Measurements from ENCODE around the gene NRIP1. TPM values are rescaled to one million over a fixed set of nuclear protein-coding genes. Genes with fewer than 3 reads are reported as not detected.

Gene NRIP1
- total RNA-seq, 2 donors from 2014 or later, result 29.9 to 33.7 TPM

DNA sequence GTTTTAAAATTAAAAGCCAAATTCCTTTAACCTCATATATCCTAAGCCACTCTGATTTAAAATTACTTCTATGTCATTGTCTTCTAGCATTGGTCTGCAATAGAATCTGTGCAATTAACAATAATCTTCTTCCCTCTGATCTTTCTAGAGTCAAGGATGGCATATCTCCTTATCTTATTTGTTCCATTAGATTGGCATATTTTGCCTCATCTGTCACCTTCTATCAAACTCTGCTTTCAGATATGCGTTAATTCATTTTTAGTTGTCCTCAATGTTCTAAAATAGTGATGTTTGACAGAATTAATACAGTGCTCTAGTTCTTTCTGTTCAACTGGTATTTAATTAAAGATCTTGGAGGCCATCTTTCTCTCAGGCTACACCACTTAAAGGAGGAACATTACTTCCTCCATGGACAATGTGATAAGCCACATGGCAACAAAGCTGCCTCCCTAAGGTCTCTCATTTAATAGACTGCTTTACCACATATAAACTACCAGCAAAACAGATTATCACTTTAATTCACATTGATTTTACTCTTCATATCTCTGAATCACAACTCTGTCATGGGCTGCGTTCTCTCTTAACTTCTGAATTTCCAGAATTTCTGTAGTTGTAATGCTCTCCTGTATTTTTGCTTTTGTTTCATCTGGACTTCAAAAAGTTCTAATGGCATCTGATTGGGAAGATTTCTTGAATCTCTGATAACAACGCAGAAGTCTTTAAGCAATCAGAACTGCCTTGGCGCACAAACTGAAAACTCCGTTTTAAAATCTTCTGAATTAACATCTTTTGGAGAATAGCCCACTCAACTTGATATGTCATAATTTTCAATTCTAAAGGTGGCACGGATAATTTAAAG is 2.8 kb downstream of the NRIP1 start:
- ATAC-seq (no peak), DNase-seq (no peak)
- H3K36me3 Mint-ChIP-seq (ENCODE audit: low read depth), result peaks cover 5% of the 10 kb centered on the region
- peak overlapping the region; percentile 90 for H3K27ac Mint-ChIP-seq
- H3K27me3 Mint-ChIP-seq, result peaks cover 28% of the 10 kb centered on the region
- H3K9me3 ChIP-seq (ENCODE audit: control insufficient read depth, low read length, poor library complexity, severe bottlenecking), result no peaks in the 10 kb centered on the region
- peaks cover 47% of the 10 kb centered on the region for H3K4me1 Mint-ChIP-seq
- H3K4me3 Mint-ChIP-seq, result peak overlapping the region; percentile 91

DNA sequence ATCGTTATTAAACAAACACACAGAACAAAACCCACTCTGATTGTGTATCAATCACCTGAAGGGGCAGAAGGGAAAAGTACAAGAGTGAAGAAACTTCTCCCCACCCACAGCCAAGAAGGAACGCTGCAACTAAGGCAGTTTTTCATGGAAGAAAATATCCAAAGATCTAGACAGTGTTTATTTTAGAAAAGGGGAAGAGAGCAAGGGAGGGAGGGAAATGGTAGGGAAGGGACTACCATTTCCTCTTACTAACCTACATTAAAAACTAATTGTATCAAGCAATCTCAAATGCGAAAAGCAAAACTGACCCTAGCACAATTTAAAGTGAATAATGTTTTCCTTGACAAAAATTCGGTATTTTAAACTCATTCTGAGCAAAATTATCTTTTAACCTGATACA is 3.5 kb downstream of the NRIP1 start:
- Mint-ChIP-seq H3K4me3 (peak overlapping the region; percentile 10), H3K4me1 (peaks cover 50% of the 10 kb centered on the region), H3K27me3 (peaks cover 28% of the 10 kb centered on the region), H3K36me3 (ENCODE audit: low read depth) (peaks cover 5% of the 10 kb centered on the region), H3K27ac (peak overlapping the region; percentile 39)
- H3K9me3 ChIP-seq (ENCODE audit: control insufficient read depth, low read length, poor library complexity, severe bottlenecking), result no peaks in the 10 kb centered on the region
- ATAC-seq, result no peak
- DNase-seq, result no peak

DNA sequence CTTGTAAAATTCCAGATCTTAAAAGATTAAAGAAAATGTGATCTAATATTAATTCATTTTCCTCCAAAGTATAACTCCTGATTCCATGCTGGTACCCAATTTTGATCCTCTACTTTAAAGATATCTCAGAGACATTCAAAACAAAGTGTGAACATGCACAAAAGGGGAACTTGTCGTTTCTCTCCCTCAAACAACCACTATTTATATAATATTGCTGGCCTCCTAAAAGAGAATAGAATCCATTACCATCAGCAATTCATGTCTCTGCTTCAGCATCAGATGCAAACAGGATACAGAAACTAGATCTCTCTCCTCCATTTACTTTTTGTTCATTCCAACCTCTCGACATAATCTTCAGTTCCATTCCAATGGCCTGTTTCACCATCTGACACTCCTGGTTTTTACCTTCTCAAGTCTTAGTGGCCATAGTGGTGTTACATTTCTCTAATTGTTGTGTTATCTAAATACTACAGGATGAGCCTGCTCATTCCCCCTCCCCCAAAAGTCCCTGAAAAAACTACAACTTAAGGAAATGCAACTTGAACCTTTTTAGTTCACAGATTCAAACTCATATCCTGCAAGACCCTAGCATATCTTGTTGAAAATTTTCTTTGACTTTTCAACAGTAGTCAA is 4.1 kb downstream of the NRIP1 start:
- Mint-ChIP-seq H3K27me3 (peaks cover 23% of the 10 kb centered on the region), H3K36me3 (ENCODE audit: low read depth) (peaks cover 5% of the 10 kb centered on the region), H3K27ac (peak overlapping the region; percentile 39), H3K4me1 (peaks cover 46% of the 10 kb centered on the region), H3K4me3 (peak overlapping the region; percentile 10)
- DNase-seq (no peak), ATAC-seq (no peak)
- no peaks in the 10 kb centered on the region for H3K9me3 ChIP-seq (ENCODE audit: control insufficient read depth, low read length, poor library complexity, severe bottlenecking)

DNA sequence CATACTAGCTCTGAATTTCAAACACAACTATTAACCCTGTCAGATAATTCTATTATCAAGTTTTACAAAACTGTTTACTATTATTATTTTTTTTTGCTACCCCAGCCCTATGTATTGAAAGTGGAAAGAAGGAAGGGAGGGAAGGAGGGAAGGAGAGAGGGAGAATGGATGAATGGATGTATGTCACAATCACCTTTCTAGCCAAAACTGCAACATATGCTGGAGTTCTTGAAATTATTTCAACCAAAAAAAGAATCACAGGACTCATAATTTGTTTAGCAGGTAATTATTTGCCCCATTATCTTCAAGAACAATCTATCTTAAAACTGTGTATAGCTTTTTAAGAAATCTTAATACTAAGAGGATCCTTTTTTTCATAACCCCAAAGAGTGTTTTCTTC is 5.4 kb downstream of the NRIP1 start:
- peaks cover 4% of the 10 kb centered on the region for H3K36me3 Mint-ChIP-seq (ENCODE audit: low read depth)
- no peak overlapping the region for H3K4me3 Mint-ChIP-seq
- ATAC-seq, result no peak
- H3K9me3 ChIP-seq (ENCODE audit: control insufficient read depth, low read length, poor library complexity, severe bottlenecking), result no peaks in the 10 kb centered on the region
- peaks cover 20% of the 10 kb centered on the region for H3K27me3 Mint-ChIP-seq
- no peak for DNase-seq
- peaks cover 48% of the 10 kb centered on the region for H3K4me1 Mint-ChIP-seq
- H3K27ac Mint-ChIP-seq, result peak overlapping the region; percentile 54

DNA sequence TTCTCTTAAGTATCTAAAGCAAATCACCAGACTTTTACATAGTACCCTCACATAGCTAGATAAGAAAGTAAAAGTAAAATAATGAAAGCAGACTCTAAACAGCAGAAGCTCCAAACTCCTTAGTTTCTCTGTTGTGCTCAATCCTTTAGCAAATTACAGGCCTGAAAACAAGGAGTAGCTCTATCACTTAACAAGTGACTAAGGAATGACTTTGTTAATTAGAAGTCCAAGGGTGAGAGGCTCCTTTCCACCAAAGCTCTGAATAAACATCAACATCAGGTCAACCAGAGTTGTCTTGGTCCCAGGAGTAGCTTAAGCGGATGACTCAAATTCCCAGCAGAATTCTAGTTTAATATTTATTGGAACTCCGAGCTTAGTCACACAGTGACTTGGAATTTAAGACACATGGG is 5.9 kb downstream of the NRIP1 start:
- H3K27me3 Mint-ChIP-seq, result peaks cover 20% of the 10 kb centered on the region
- H3K9me3 ChIP-seq (ENCODE audit: control insufficient read depth, low read length, poor library complexity, severe bottlenecking), result no peaks in the 10 kb centered on the region
- H3K4me3 Mint-ChIP-seq, result peak overlapping the region; percentile 61
- no peak for DNase-seq
- no peak for ATAC-seq
- H3K36me3 Mint-ChIP-seq (ENCODE audit: low read depth), result peaks cover 4% of the 10 kb centered on the region
- peaks cover 48% of the 10 kb centered on the region for H3K4me1 Mint-ChIP-seq
- peak overlapping the region; percentile 54 for H3K27ac Mint-ChIP-seq

DNA sequence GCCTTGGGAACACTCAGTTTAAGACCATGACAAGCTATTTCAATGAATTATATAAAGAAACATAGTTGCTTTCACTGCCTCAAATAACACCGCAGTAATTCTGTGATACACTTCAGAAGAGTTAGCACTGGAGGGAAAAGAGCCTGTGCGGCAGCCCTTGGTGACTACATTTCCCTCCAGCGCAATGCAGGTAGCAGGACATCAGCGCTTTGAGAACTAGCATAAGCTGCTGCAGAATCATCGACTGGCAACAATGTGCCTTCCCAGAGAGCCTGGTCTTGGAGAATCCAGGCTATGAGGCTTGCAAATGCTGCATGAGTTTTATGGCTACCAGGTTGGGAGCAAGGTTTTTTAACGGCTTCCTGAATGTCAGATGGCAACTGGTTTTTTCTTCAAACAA is 7.5 kb downstream of the NRIP1 start:
- peaks cover 9% of the 10 kb centered on the region for H3K27me3 Mint-ChIP-seq
- peak overlapping the region; percentile 29 for H3K27ac Mint-ChIP-seq
- H3K36me3 Mint-ChIP-seq (ENCODE audit: low read depth), result no peaks in the 10 kb centered on the region
- DNase-seq (no peak), ATAC-seq (no peak)
- no peak overlapping the region for H3K4me3 Mint-ChIP-seq
- H3K4me1 Mint-ChIP-seq, result peaks cover 41% of the 10 kb centered on the region
- no peaks in the 10 kb centered on the region for H3K9me3 ChIP-seq (ENCODE audit: control insufficient read depth, low read length, poor library complexity, severe bottlenecking)

DNA sequence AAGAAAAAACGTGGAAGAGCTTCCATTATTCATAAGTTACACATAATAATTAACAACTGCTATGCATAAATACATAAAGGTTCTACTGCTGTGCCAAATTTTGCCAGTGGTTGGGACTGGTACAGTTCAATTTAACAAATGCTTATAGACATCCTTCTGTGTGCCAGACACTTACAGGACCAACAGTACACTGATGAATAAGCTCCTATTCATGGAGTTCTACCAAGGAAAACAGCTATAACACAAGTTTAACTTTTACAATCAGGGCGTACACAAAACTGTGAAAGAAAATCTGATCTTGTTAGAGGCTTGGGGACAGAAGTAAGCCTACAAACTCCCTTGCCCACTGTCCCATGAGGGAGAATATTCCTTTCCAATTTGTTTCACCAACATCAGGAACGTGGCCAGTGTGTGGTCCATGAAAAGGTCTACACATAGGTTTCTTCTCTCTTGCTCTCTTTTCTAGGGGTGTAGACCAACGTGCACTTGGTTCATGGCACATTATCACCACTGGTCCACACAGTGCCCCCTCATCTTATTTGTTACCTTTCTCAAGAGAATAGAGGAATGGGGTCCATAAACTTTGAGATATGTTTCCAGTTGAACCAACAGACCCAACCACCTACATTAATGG is 10.1 kb downstream of the NRIP1 start:
- H3K27ac Mint-ChIP-seq, result no peak overlapping the region
- no peaks in the 10 kb centered on the region for H3K36me3 Mint-ChIP-seq (ENCODE audit: low read depth)
- no peak overlapping the region for H3K4me3 Mint-ChIP-seq
- H3K4me1 Mint-ChIP-seq, result peaks cover 48% of the 10 kb centered on the region
- DNase-seq (no peak), ATAC-seq (no peak)
- H3K9me3 ChIP-seq (ENCODE audit: control insufficient read depth, low read length, poor library complexity, severe bottlenecking), result no peaks in the 10 kb centered on the region
- peaks cover 18% of the 10 kb centered on the region for H3K27me3 Mint-ChIP-seq

DNA sequence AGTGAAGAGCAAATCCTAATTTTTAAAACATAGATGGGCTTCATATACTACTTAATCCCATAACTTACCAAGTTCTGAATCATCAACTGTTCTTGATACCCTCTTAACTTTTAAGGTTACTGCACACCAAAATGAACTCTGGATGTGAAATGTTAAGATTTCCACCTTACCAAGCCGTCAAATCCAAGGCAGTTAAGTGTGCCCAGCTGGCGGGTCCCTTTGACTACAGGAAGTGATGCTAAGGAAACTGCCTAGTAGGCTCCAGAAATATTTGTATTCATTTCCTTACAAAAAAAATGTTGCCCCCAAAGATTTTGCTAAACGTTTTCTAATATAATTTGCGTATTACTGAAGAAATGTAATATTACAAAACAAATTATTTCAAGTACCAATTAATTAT is 10.7 kb downstream of the NRIP1 start:
- no peak overlapping the region for H3K4me3 Mint-ChIP-seq
- peaks cover 18% of the 10 kb centered on the region for H3K27me3 Mint-ChIP-seq
- H3K4me1 Mint-ChIP-seq, result peaks cover 48% of the 10 kb centered on the region
- no peak for ATAC-seq
- no peaks in the 10 kb centered on the region for H3K36me3 Mint-ChIP-seq (ENCODE audit: low read depth)
- DNase-seq, result no peak
- H3K27ac Mint-ChIP-seq, result no peak overlapping the region
- H3K9me3 ChIP-seq (ENCODE audit: control insufficient read depth, low read length, poor library complexity, severe bottlenecking), result no peaks in the 10 kb centered on the region

DNA sequence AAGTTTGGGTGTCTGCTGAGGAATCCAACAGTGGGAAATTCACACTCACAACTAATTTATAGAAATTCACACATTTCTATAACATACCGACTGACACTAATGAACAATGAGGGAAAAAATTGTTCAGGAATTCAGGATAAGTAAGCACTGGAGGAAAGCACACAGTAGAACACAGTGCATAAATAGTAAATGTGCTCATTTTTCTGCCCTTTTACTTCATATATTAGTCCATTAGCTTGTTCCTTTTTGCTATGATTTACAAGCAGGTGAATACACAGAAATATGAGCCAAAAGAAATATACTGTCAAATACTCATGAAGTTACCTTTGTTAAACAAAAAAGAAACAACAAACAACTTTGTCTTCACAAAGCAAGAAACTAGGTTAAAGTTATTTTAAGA is 11.3 kb downstream of the NRIP1 start:
- no peak for ATAC-seq
- H3K4me1 Mint-ChIP-seq, result peaks cover 42% of the 10 kb centered on the region
- H3K36me3 Mint-ChIP-seq (ENCODE audit: low read depth), result no peaks in the 10 kb centered on the region
- H3K4me3 Mint-ChIP-seq, result no peak overlapping the region
- DNase-seq, result no peak
- H3K27me3 Mint-ChIP-seq, result peaks cover 18% of the 10 kb centered on the region
- no peaks in the 10 kb centered on the region for H3K9me3 ChIP-seq (ENCODE audit: control insufficient read depth, low read length, poor library complexity, severe bottlenecking)
- no peak overlapping the region for H3K27ac Mint-ChIP-seq

DNA sequence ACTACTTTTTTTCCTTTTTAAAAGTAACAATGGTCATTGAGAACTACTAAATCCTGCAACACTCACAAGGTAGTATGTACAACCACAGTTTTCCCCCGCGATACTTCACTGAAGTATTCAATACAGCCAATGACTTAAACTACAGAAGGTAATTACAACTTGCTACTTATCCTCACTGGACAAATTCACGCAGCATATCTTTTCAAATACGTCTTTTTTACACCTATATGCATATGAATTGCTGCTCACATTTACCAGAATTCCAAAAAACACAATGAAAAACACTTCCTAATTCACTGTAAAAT is 12.4 kb downstream of the NRIP1 start:
- peak overlapping the region; percentile 27 for H3K27ac Mint-ChIP-seq
- no peak for DNase-seq
- H3K36me3 Mint-ChIP-seq (ENCODE audit: low read depth), result no peaks in the 10 kb centered on the region
- H3K4me1 Mint-ChIP-seq, result peaks cover 43% of the 10 kb centered on the region
- ATAC-seq, result no peak
- peak overlapping the region; percentile 79 for H3K4me3 Mint-ChIP-seq
- H3K9me3 ChIP-seq (ENCODE audit: control insufficient read depth, low read length, poor library complexity, severe bottlenecking), result no peaks in the 10 kb centered on the region
- peaks cover 18% of the 10 kb centered on the region for H3K27me3 Mint-ChIP-seq

DNA sequence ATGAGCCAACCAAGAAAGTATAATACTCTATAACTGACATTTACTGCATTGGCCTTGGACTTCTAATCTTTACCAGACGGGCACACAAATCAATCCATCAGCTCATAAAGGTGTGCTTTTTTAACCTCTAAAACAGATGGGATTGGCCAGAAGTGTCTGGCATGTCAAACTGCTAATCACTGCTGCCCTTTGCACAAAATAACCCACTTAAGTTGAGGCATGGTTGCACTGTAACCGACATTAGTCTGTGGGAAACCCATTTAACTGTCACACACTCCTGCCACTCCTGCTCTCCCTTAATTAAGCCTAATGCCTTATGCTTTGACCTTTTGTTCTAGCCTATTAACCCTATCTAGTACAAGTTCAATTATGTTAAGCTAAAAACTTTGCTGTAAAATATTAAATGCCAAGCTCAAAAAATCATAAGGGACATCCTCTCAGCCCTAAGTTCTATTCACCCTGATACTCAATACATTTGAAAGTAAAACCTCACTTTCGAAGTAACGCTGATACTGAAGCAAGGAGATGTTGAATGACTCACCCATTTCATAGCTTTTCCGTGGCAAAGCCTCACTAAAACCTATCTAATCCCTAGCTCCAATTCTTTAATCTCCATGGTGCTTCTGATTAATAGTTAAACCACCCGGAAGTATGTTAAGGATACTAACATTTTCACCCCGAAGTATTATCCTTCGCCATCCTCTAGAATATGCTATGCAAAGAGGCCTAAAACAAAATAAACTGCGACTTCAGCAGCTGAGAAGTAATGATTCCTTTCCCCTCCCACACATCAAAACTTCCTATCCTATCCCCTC is 12.9 kb downstream of the NRIP1 start:
- no peak for DNase-seq
- H3K4me3 Mint-ChIP-seq, result peak overlapping the region; percentile 79
- peak overlapping the region; percentile 27 for H3K27ac Mint-ChIP-seq
- peaks cover 18% of the 10 kb centered on the region for H3K27me3 Mint-ChIP-seq
- no peaks in the 10 kb centered on the region for H3K9me3 ChIP-seq (ENCODE audit: control insufficient read depth, low read length, poor library complexity, severe bottlenecking)
- peaks cover 40% of the 10 kb centered on the region for H3K4me1 Mint-ChIP-seq
- ATAC-seq, result peak; percentile 37
- no peaks in the 10 kb centered on the region for H3K36me3 Mint-ChIP-seq (ENCODE audit: low read depth)

DNA sequence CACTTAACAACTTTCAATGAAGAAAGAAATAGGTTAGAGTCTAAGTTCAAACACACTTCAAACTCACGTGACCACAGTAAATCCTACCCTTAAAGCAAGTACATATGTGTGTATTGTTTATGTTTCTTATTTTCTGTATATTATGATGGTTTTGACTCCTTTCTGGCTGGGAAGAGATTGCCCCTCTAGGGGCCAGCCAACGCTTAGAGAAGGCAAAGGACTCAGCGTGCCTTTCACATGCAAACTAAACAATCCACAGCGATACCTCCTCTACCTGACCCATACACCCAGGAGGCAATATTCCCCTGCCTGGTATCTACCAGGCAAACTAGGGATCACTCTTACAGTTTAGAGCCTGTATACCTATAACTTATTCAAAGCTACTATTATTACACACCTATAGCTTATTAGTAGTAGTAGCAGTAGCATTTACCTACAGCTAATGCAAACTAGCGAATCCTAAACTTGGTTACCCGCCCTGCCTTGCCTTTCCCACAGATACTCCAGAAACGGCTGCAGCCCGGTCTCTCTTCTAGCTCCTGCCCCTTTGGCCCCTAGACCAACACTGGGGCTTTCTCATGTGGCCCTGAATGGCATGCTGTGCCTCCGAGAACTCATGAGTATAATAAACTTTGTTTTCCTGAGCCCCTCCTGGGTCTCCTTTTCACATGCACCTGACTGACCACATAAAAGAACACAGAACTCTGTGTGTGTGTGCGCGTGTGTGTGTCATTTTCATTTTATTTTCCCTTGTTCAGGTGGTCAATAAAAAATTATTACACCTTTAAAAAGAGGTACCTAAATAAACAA is 14.0 kb downstream of the NRIP1 start:
- peaks cover 42% of the 10 kb centered on the region for H3K4me1 Mint-ChIP-seq
- H3K9me3 ChIP-seq (ENCODE audit: control insufficient read depth, low read length, poor library complexity, severe bottlenecking), result no peaks in the 10 kb centered on the region
- peak overlapping the region; percentile 79 for H3K4me3 Mint-ChIP-seq
- no peak for DNase-seq
- no peak for ATAC-seq
- H3K27ac Mint-ChIP-seq, result peak overlapping the region; percentile 39
- peaks cover 18% of the 10 kb centered on the region for H3K27me3 Mint-ChIP-seq
- no peaks in the 10 kb centered on the region for H3K36me3 Mint-ChIP-seq (ENCODE audit: low read depth)
